Neural crest cell (in vitro differentiated cells): ENCODE measurements around the gene PDCD1LG2. TPM values are rescaled to one million over a fixed set of nuclear protein-coding genes. Genes with fewer than 3 reads are reported as not detected.

Experiments
- DNase-seq: peaks from one replicate; pipeline ENCODE4 v3.0.0; 2021; ENCODE audit warnings: low read depth, mixed read lengths, low spot score
- H3K27ac Mint-ChIP-seq: one replicate; pipeline ENCODE4 v1.8.0; 2021; ENCODE audit warnings: mild to moderate bottlenecking, mixed read lengths; ENCODE audit not compliant: unreplicated experiment
- H3K27me3 Mint-ChIP-seq: 2 replicates; pipeline ENCODE4 v1.8.0; 2021; ENCODE audit warnings: low read depth, mild to moderate bottlenecking, mixed read lengths
- H3K36me3 Mint-ChIP-seq: 2 replicates; pipeline ENCODE4 v1.8.0; 2021; ENCODE audit warnings: low read depth, mild to moderate bottlenecking, mixed read lengths
- H3K4me1 Mint-ChIP-seq: 2 replicates; pipeline ENCODE4 v1.8.0; 2021; ENCODE audit warnings: mixed read lengths
- H3K4me3 Mint-ChIP-seq: one replicate; pipeline ENCODE4 v1.8.0; 2021; ENCODE audit warnings: mild to moderate bottlenecking, mixed read lengths
- H3K9me3 Mint-ChIP-seq: 2 replicates; pipeline ENCODE4 v1.8.0; 2021; ENCODE audit warnings: mixed read lengths
- CTCF ChIP-seq: fragments of 200-600 bp; sonication (generic); conservative IDR thresholded peaks from 2 replicates; pipeline ENCODE4 v1.5.0; 2021; ENCODE audit warnings: antibody characterized with exemption, mild to moderate bottlenecking
- total RNA-seq: library from RNA; stranded (reverse); gene quantifications from 2 replicates; pipeline ENCODE4 v1.2.1, GENCODE V29; 2021

PDCD1LG2 gene
- total RNA-seq, 1 donor from 2014 or later: not detected

DNA sequence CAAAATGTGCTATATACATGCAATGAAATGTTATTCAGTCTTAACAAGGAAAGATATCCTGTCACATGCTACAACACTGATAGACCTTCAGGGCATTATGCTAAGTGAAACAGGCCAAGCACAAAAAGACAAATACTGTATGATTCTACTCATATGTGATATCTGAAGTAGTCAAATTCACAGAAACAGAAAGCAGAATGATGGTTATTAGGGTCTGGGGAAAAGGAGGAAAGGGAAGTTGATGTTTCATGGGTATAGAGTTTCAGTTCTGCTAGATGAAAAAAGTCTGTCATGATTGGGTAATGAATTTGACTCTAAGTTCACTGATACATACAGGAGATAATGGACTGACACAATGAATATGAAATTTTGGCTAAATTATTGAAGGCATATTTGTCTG is 107.4 kb downstream of the PDCD1LG2 start:
- Mint-ChIP-seq H3K36me3 (no peaks in the 10 kb centered on the region), H3K4me1 (no peaks in the 10 kb centered on the region)
- no peak for TF ChIP-seq CTCF

GRCh38 chr9:5620494-5620893 is 110.2 kb downstream of the PDCD1LG2 start:
- TF ChIP-seq CTCF: no peak
- peaks cover 4% of the 10 kb centered on the region for H3K4me1 Mint-ChIP-seq
- H3K36me3 Mint-ChIP-seq: no peaks in the 10 kb centered on the region
- H3K9me3 Mint-ChIP-seq: no peaks in the 10 kb centered on the region
- H3K27ac Mint-ChIP-seq: no peak overlapping the region
- no peaks in the 10 kb centered on the region for H3K27me3 Mint-ChIP-seq
- no peak for DNase-seq
- no peak overlapping the region for H3K4me3 Mint-ChIP-seq

More for the DNA sequence above, 107.4 kb downstream of the PDCD1LG2 start:
- Mint-ChIP-seq H3K27me3 (no peaks in the 10 kb centered on the region), H3K27ac (no peak overlapping the region), H3K4me3 (no peak overlapping the region), H3K9me3 (no peaks in the 10 kb centered on the region)
- DNase-seq: no peak

Other genes starting within 250 kb of the PDCD1LG2 start
- 0.43 and 0.77 TPM in 2 replicates for gene RLN2, start 205.8 kb upstream of the PDCD1LG2 start, total RNA-seq
- gene RLN1, start 170.7 kb upstream of the PDCD1LG2 start, total RNA-seq: 0.84 TPM in 1 of 2 replicates, not detected in the other
- 24.2 and 24.6 TPM in 2 replicates for gene PLGRKT, start 72.6 kb upstream of the PDCD1LG2 start, total RNA-seq
- gene CD274, start 60.0 kb upstream of the PDCD1LG2 start, total RNA-seq: not detected in 2 replicates
- 21.6 and 22.4 TPM in 2 replicates for gene RIC1, start 118.6 kb downstream of the PDCD1LG2 start, total RNA-seq